GM23338 (cell line): ENCODE results near the gene ZBTB40. TPM values are rescaled to one million over a fixed set of nuclear protein-coding genes. Genes with fewer than 3 reads are reported as not detected.

ENCODE experiments used
- ATAC-seq: fragments of 200-7000 bp; cut with Tn5 transposase; 3 replicates; pipeline ENCODE4 v1.9.1; 2020
- DNase-seq: peaks from one replicate; pipeline ENCODE4 v3.0.0-alpha.2; 2015; ENCODE audit warnings: low spot score
- H2AFZ ChIP-seq: fragments of 200-600 bp; sonication (generic); 2 replicates; pipeline ENCODE4 v1.8.0; 2016; ENCODE audit warnings: antibody characterized with exemption, mild to moderate bottlenecking, moderate library complexity
- H3F3A ChIP-seq: fragments of 200-600 bp; sonication (generic); replicated peaks from 2 replicates; pipeline ENCODE4 v1.8.0; 2017; ENCODE audit warnings: antibody characterized with exemption, mixed run types, low read depth
- H3K27ac ChIP-seq: fragments of 200-600 bp; sonication (generic); 2 replicates; pipeline ENCODE4 v1.6.1; 2016; ENCODE audit warnings: low read depth
- H3K27me3 ChIP-seq: fragments of 200-600 bp; sonication (generic); 2 replicates; pipeline ENCODE4 v1.8.0; 2016; ENCODE audit warnings: mild to moderate bottlenecking, mixed run types, moderate library complexity; ENCODE audit not compliant: insufficient read depth
- H3K36me3 ChIP-seq: fragments of 200-600 bp; sonication (generic); 2 replicates; pipeline ENCODE4 v1.8.0; 2016; ENCODE audit warnings: mild to moderate bottlenecking; ENCODE audit not compliant: insufficient read depth
- H3K4me1 ChIP-seq: fragments of 200-600 bp; sonication (generic); 2 replicates; pipeline ENCODE4 v1.8.0; 2016; ENCODE audit warnings: mild to moderate bottlenecking, moderate library complexity; ENCODE audit not compliant: insufficient read depth
- H3K4me2 ChIP-seq: fragments of 200-600 bp; sonication (generic); 2 replicates; pipeline ENCODE4 v1.7.1; 2017; ENCODE audit warnings: mixed run types
- H3K4me3 ChIP-seq: fragments of 200-600 bp; sonication (generic); 2 replicates; pipeline ENCODE4 v1.6.1; 2016; ENCODE audit warnings: mixed run types
- H3K79me2 ChIP-seq: fragments of 200-600 bp; sonication (generic); replicated peaks from 2 replicates; pipeline ENCODE4 v1.8.0; 2017; ENCODE audit warnings: mild to moderate bottlenecking; ENCODE audit not compliant: insufficient read depth
- H3K9me2 ChIP-seq: fragments of 200-600 bp; sonication (generic); 2 replicates; pipeline ENCODE4 v1.8.0; 2017; ENCODE audit not compliant: insufficient read depth
- H4K20me1 ChIP-seq: fragments of 200-600 bp; sonication (generic); replicated peaks from 2 replicates; pipeline ENCODE4 v1.8.0; 2017; ENCODE audit warnings: mild to moderate bottlenecking; ENCODE audit not compliant: insufficient read depth
- H3K27ac Mint-ChIP-seq: 2 replicates; pipeline ENCODE4 v1.8.0; 2020; ENCODE audit warnings: inconsistent platforms, mild to moderate bottlenecking, moderate library complexity, mixed read lengths
- H3K27me3 Mint-ChIP-seq: 3 replicates; pipeline ENCODE4 v1.8.0; 2022; ENCODE audit warnings: low read depth, mild to moderate bottlenecking, moderate library complexity, mixed read lengths, inconsistent platforms; ENCODE audit not compliant: insufficient read depth, poor library complexity
- H3K36me3 Mint-ChIP-seq: 3 replicates; pipeline ENCODE4 v1.8.0; 2021; ENCODE audit warnings: low read depth, mild to moderate bottlenecking, inconsistent platforms, moderate library complexity, mixed read lengths
- H3K4me1 Mint-ChIP-seq: 3 replicates; pipeline ENCODE4 v1.8.0; 2020; ENCODE audit warnings: mild to moderate bottlenecking, inconsistent platforms, mixed read lengths
- H3K4me3 Mint-ChIP-seq: 3 replicates; pipeline ENCODE4 v1.8.0; 2021; ENCODE audit warnings: moderate library complexity, mild to moderate bottlenecking, inconsistent platforms, mixed read lengths
- H3K9me3 Mint-ChIP-seq: 3 replicates; pipeline ENCODE4 v1.8.0; 2020; ENCODE audit warnings: moderate library complexity, mild to moderate bottlenecking, inconsistent platforms, mixed read lengths
- CREB1 ChIP-seq: fragments of 250-450 bp; sonication (Bioruptor Pico); IDR thresholded peaks from 2 replicates; pipeline ENCODE4 v1.5.0; 2020; ENCODE audit warnings: low read depth, mild to moderate bottlenecking, moderate library complexity
- ETS1 ChIP-seq: IDR thresholded peaks from 2 replicates; pipeline ENCODE4 v1.6.1; 2016; ENCODE audit warnings: antibody characterized with exemption
- EZH2 ChIP-seq: fragments of 200-600 bp; sonication (generic); IDR thresholded peaks from one replicate; pipeline ENCODE4 v1.8.0; 2017; ENCODE audit warnings: antibody characterized with exemption, mild to moderate bottlenecking, low read depth; ENCODE audit not compliant: unreplicated experiment
- EZH2phosphoT487 ChIP-seq: fragments of 200-600 bp; sonication (generic); IDR thresholded peaks from one replicate; pipeline ENCODE4 v1.8.1; 2018; ENCODE audit warnings: antibody characterized with exemption; ENCODE audit not compliant: unreplicated experiment
- JUNB ChIP-seq: IDR thresholded peaks from one replicate; pipeline ENCODE4 v1.6.1; 2016; ENCODE audit warnings: antibody characterized with exemption; ENCODE audit not compliant: unreplicated experiment
- STAT1 ChIP-seq: IDR thresholded peaks from one replicate; pipeline ENCODE4 v1.6.1; 2016; ENCODE audit warnings: antibody characterized with exemption; ENCODE audit not compliant: unreplicated experiment
- ZNF114 ChIP-seq: fragments of 250-450 bp; sonication (Bioruptor Pico); IDR thresholded peaks from 2 replicates; pipeline ENCODE4 v1.5.0; 2020; ENCODE audit warnings: mild to moderate bottlenecking, moderate library complexity
- ZNF462 ChIP-seq: fragments of 250-450 bp; sonication (Bioruptor Pico); IDR thresholded peaks from 2 replicates; pipeline ENCODE4 v1.5.0; 2020; ENCODE audit warnings: mild to moderate bottlenecking, moderate library complexity
- polyA plus RNA-seq: library from polyadenylated mRNA; unstranded; fragments of >200 nt; fragmentation: Nextera tagmentation; extraction: Ambion mirVana; gene quantifications from 2 replicates; pipeline ENCODE4 v1.2.1, GENCODE V29; 2016
- total RNA-seq: library from RNA; depleted of rRNA; stranded (reverse); fragments of >200 nt; shearing (Covaris generic); gene quantifications from 2 replicates; pipeline ENCODE4 v1.2.3, GENCODE V29; 2014

ZBTB40 gene
- total and polyA plus RNA-seq, 2 experiments from 2014 or later = 3.1 to 22.7 TPM

- TF ChIP-seq ZNF462 (CRISPR knock-in tag) = no peak
Observed at GRCh38 chr1:22544606-22545005, 93.0 kb downstream of the ZBTB40 start (continued).

- no peak overlapping the region for H3K4me3 ChIP-seq
- H3K4me1 Mint-ChIP-seq = peaks cover 5% of the 10 kb centered on the region; the same call in 2 of the 3 replicates
- no peak overlapping the region for H2AFZ ChIP-seq
- H3K27me3 Mint-ChIP-seq = peaks cover 21% of the 10 kb centered on the region
- H3K27me3 ChIP-seq = no peaks in the 10 kb centered on the region
- no peak overlapping the region for H3K27ac ChIP-seq
- no peaks in the 10 kb centered on the region; the same call in 1 of the 2 replicates for H3K4me1 ChIP-seq
- H3K4me2 ChIP-seq = no peak overlapping the region
- DNase-seq = no peak
- ATAC-seq = no peak
- H3K27ac Mint-ChIP-seq = no peak overlapping the region; the same call in 1 of the 2 replicates
- H3K4me3 Mint-ChIP-seq = no peak overlapping the region
- H4K20me1 ChIP-seq = no peaks in the 10 kb centered on the region
- H3K36me3 ChIP-seq = no peaks in the 10 kb centered on the region
- H3F3A ChIP-seq = no peaks in the 10 kb centered on the region
- no peaks in the 10 kb centered on the region for H3K36me3 Mint-ChIP-seq
- H3K79me2 ChIP-seq = no peaks in the 10 kb centered on the region
- no peaks in the 10 kb centered on the region for H3K9me2 ChIP-seq
- no peaks in the 10 kb centered on the region; the same call in 2 of the 3 replicates for H3K9me3 Mint-ChIP-seq
- no peak for TF ChIP-seq EZH2
- no peak for TF ChIP-seq ZNF114 (CRISPR knock-in tag)
- TF ChIP-seq ZNF462 (CRISPR knock-in tag) = no peak
- no peak for TF ChIP-seq STAT1
- no peak for TF ChIP-seq JUNB
- TF ChIP-seq EZH2phosphoT487 = no peak
- TF ChIP-seq ETS1 = no peak
- TF ChIP-seq CREB1 = no peak
Observed at GRCh38 chr1:22545141-22545540, 93.5 kb downstream of the ZBTB40 start.
